ENCODE measurements around the gene GSTT2. TPM values are rescaled to one million over a fixed set of nuclear protein-coding genes. Genes with fewer than 3 reads are reported as not detected.
A peak's percentile ranks its signal among the peaks of the same experiment; 100 is the strongest.

Gene GSTT2
- total RNA-seq, 1 donor from 2014 or later, result not detected

GRCh38 chr22:24029304-24029703 lies 49.4 kb downstream of the GSTT2 start:
- Histone ChIP-seq H3K4me3 (no peak overlapping the region), H3K4me1 (peaks cover 14% of the 10 kb centered on the region), H3K36me3 (no peaks in the 10 kb centered on the region), H3K27me3 (no peaks in the 10 kb centered on the region), H3K9me3 (no peaks in the 10 kb centered on the region), H3K27ac (no peak overlapping the region)
- intact Hi-C loops (cut with DNase I), result no loop called here
- TF ChIP-seq POLR2AphosphoS5 (IDR thresholded peaks at IDR 0.05; ENCODE audit: insufficient read depth in 1 of 2, low read depth in 1 of 2) (no peak), POLR2A (IDR thresholded peaks at IDR 0.05) (no peak), CTCF (IDR thresholded peaks at IDR 0.05) (no peak)
- DNase-seq (ENCODE audit: extremely low spot score in 2 of 2), result peak in 1 of 2 donors; percentile 10

- no peak overlapping the region for H3K27ac ChIP-seq
- TF ChIP-seq POLR2AphosphoS5 (IDR thresholded peaks at IDR 0.05; ENCODE audit: insufficient read depth in 1 of 2, low read depth in 1 of 2) (no peak), POLR2A (IDR thresholded peaks at IDR 0.05) (no peak), CTCF (IDR thresholded peaks at IDR 0.05) (no peak)
Measured at GRCh38 chr22:24030186-24030702, 50.3 kb downstream of the GSTT2 start.

More at GRCh38 chr22:24030186-24030702, 50.3 kb downstream of the GSTT2 start:
- Histone ChIP-seq H3K9me3 (no peaks in the 10 kb centered on the region), H3K4me1 (peaks cover 14% of the 10 kb centered on the region), H3K36me3 (no peaks in the 10 kb centered on the region), H3K27me3 (no peaks in the 10 kb centered on the region), H3K4me3 (no peak overlapping the region)
- intact Hi-C loops (cut with DNase I), result no loop called here
- peak in 1 of 2 donors; percentile 8 for DNase-seq (ENCODE audit: extremely low spot score in 2 of 2)

Other genes with a start within 250 kb of the GSTT2 start
- gene ZNF70, start 229.0 kb upstream of the GSTT2 start, total RNA-seq, result 4.9 TPM
- not detected for gene VPREB3, start 225.7 kb upstream of the GSTT2 start, total RNA-seq
- not detected for gene C22orf15, start 217.1 kb upstream of the GSTT2 start, total RNA-seq
- gene CHCHD10, start 212.2 kb upstream of the GSTT2 start, total RNA-seq, result 12.0 TPM
- 6.4 TPM for gene MMP11, start 207.3 kb upstream of the GSTT2 start, total RNA-seq
- 147 TPM for gene SMARCB1, start 193.2 kb upstream of the GSTT2 start, total RNA-seq
- 0.25 TPM for gene DERL3, start 141.1 kb upstream of the GSTT2 start, total RNA-seq
- gene SLC2A11, start 122.3 kb upstream of the GSTT2 start, total RNA-seq, result 4.9 TPM
- gene MIF, start 85.8 kb upstream of the GSTT2 start, total RNA-seq, result 638 TPM
- gene GSTT2B, start 18.9 kb upstream of the GSTT2 start, total RNA-seq, result not detected
- gene DDTL, start 13.2 kb upstream of the GSTT2 start, total RNA-seq, result not detected
- 167 TPM for gene DDT, start 5.7 kb upstream of the GSTT2 start, total RNA-seq
- gene GSTT4, start 25.3 kb downstream of the GSTT2 start, total RNA-seq, result not detected
- 75.6 TPM for gene CABIN1, start 31.2 kb downstream of the GSTT2 start, total RNA-seq
- gene SUSD2, start 201.4 kb downstream of the GSTT2 start, total RNA-seq, result 9.1 TPM